ENCODE measurements around the gene C19orf81. TPM values are rescaled to one million over a fixed set of nuclear protein-coding genes. Genes with fewer than 3 reads are reported as not detected.

The C19orf81 gene
- total RNA-seq, 1 donor from 2014 or later: 7.9 TPM

Other genes with a start within 250 kb of the C19orf81 start
- not detected in 2 replicates for gene SPIB, start 230.5 kb upstream of the C19orf81 start, total RNA-seq
- not detected in 2 replicates for gene MYBPC2, start 216.6 kb upstream of the C19orf81 start, total RNA-seq
- gene EMC10, start 172.9 kb upstream of the C19orf81 start, total RNA-seq: 125 and 129 TPM in 2 replicates
- 1.1 and 1.3 TPM in 2 replicates for gene GARIN5A, start 172.6 kb upstream of the C19orf81 start, total RNA-seq
- gene JOSD2, start 138.3 kb upstream of the C19orf81 start, total RNA-seq: 10.9 and 13.5 TPM in 2 replicates
- 1.2 TPM in 1 of 2 replicates, not detected in the other for gene ASPDH, start 135.5 kb upstream of the C19orf81 start, total RNA-seq
- gene LRRC4B, start 81.0 kb upstream of the C19orf81 start, total RNA-seq: 42.5 and 50.2 TPM in 2 replicates
- gene SYT3, start 9.6 kb upstream of the C19orf81 start, total RNA-seq: 1.4 and 2.0 TPM in 2 replicates
- gene SHANK1, start 70.4 kb downstream of the C19orf81 start, total RNA-seq: 6.7 and 6.8 TPM in 2 replicates
- gene CLEC11A, start 73.9 kb downstream of the C19orf81 start, total RNA-seq: 7.6 and 7.9 TPM in 2 replicates
- not detected in 2 replicates for gene GPR32, start 121.0 kb downstream of the C19orf81 start, total RNA-seq
- not detected in 2 replicates for gene ACP4, start 141.0 kb downstream of the C19orf81 start, total RNA-seq
- gene KLK1, start 174.3 kb downstream of the C19orf81 start, total RNA-seq: 0.44 TPM in 1 of 2 replicates, not detected in the other
- not detected in 2 replicates for gene KLK15, start 184.1 kb downstream of the C19orf81 start, total RNA-seq
- gene KLK3, start 205.5 kb downstream of the C19orf81 start, total RNA-seq: not detected in 2 replicates
- not detected in 2 replicates for gene KLK2, start 224.0 kb downstream of the C19orf81 start, total RNA-seq

All from neural crest cell (in vitro differentiated cells).